Trophoblast cell (in vitro differentiated cells and primary cell): Measurements from ENCODE around the gene KCNE1.
"Not testable (repeated sequence)": the region's sequence is repeated elsewhere in the genome, so short reads cannot be mapped to it uniquely, and the experiment has no call there.

Experiments used
- DNase-seq, 2 donors: peaks; one replicate each; pipeline ENCODE4 v3.0.0-alpha.2; 2016
- H2AFZ ChIP-seq: 2 replicates; pipeline ENCODE4 v1.6.1; 2013; ENCODE audit warnings: low read length, moderate library complexity, mild to moderate bottlenecking; ENCODE audit not compliant: insufficient read depth, poor library complexity
- H2AK5ac ChIP-seq: 2 replicates; pipeline ENCODE4 v1.6.1; 2013; ENCODE audit warnings: mild to moderate bottlenecking, low read length
- H2BK120ac ChIP-seq: 2 replicates; pipeline ENCODE4 v1.6.1; 2013; ENCODE audit warnings: low read length, mild to moderate bottlenecking, moderate library complexity; ENCODE audit not compliant: insufficient read depth, poor library complexity
- H2BK12ac ChIP-seq: 2 replicates; pipeline ENCODE4 v1.6.1; 2013; ENCODE audit warnings: mild to moderate bottlenecking, low read length, moderate library complexity
- H2BK5ac ChIP-seq: 2 replicates; pipeline ENCODE4 v1.6.1; 2013; ENCODE audit warnings: low read length, low read depth, moderate library complexity, mild to moderate bottlenecking; ENCODE audit not compliant: poor library complexity
- H3K14ac ChIP-seq: 2 replicates; pipeline ENCODE4 v1.6.1; 2013; ENCODE audit warnings: mild to moderate bottlenecking, low read length
- H3K18ac ChIP-seq: 2 replicates; pipeline ENCODE4 v1.6.1; 2013; ENCODE audit warnings: mild to moderate bottlenecking, low read length
- H3K23ac ChIP-seq: 2 replicates; pipeline ENCODE4 v1.6.1; 2013; ENCODE audit warnings: low read length
- H3K27ac ChIP-seq: 2 replicates; pipeline ENCODE4 v1.5.1; 2013; ENCODE audit warnings: low read depth, mild to moderate bottlenecking, inconsistent platforms, low read length, moderate library complexity
- H3K27me3 ChIP-seq: 2 replicates; pipeline ENCODE4 v1.6.1; 2013; ENCODE audit warnings: inconsistent platforms, mild to moderate bottlenecking, low read length, moderate library complexity; ENCODE audit not compliant: insufficient read depth
- H3K36me3 ChIP-seq, 2 experiments: 1 replicate in 1 of 2; 2 replicates in 1 of 2; pipeline ENCODE4 v1.6.1; 2013; ENCODE audit warnings: low read length in 2 of 2, mild to moderate bottlenecking in 2 of 2, moderate library complexity in 1 of 2; ENCODE audit not compliant: insufficient read depth in 2 of 2, control insufficient read depth in 1 of 2
- H3K4ac ChIP-seq: 2 replicates; pipeline ENCODE4 v1.6.1; 2013; ENCODE audit warnings: low read depth, mild to moderate bottlenecking, low read length, moderate library complexity
- H3K4me1 ChIP-seq, 2 experiments: 1 replicate in 1 of 2; 2 replicates in 1 of 2; pipeline ENCODE4 v1.6.1; 2013; ENCODE audit warnings: low read length in 2 of 2, mild to moderate bottlenecking in 2 of 2, moderate library complexity in 1 of 2; ENCODE audit not compliant: insufficient read depth in 2 of 2, control insufficient read depth in 1 of 2
- H3K4me2 ChIP-seq: 2 replicates; pipeline ENCODE4 v1.6.1; 2013; ENCODE audit warnings: inconsistent platforms, mild to moderate bottlenecking, low read length, moderate library complexity
- H3K4me3 ChIP-seq: 2 replicates; pipeline ENCODE4 v1.5.1; 2013; ENCODE audit warnings: mild to moderate bottlenecking, low read depth, low read length, inconsistent platforms
- H3K79me1 ChIP-seq: one replicate; pipeline ENCODE4 v1.6.1; 2013; ENCODE audit warnings: low read length
- H3K79me2 ChIP-seq: 2 replicates; pipeline ENCODE4 v1.6.1; 2013; ENCODE audit warnings: low read length, mild to moderate bottlenecking; ENCODE audit not compliant: control insufficient read depth, insufficient read depth, poor library complexity
- H3K9ac ChIP-seq: 2 replicates; pipeline ENCODE4 v1.6.1; 2013; ENCODE audit warnings: mild to moderate bottlenecking, low read length
- H3K9me3 ChIP-seq: 2 replicates; pipeline ENCODE4 v1.6.1; 2013; ENCODE audit warnings: low read depth, mild to moderate bottlenecking, control low read depth, inconsistent platforms, low read length; ENCODE audit not compliant: insufficient read depth
- H4K12ac ChIP-seq: 2 replicates; pipeline ENCODE4 v1.6.1; 2013; ENCODE audit warnings: low read depth, mild to moderate bottlenecking, low read length, moderate library complexity
- H4K8ac ChIP-seq: 2 replicates; pipeline ENCODE4 v1.6.1; 2013; ENCODE audit warnings: low read depth, mild to moderate bottlenecking, low read length, moderate library complexity
- H4K91ac ChIP-seq: one replicate; pipeline ENCODE4 v1.6.1; 2013; ENCODE audit warnings: low read depth, mild to moderate bottlenecking, low read length, moderate library complexity
- WGBS: extraction: QIAGEN DNeasy Blood & Tissue Kit; methylation state at CpG from one replicate; pipeline ENCODE4 v1.1.7; 2013; ENCODE audit warnings: missing lambda C conversion rate; ENCODE audit not compliant: insufficient read length, insufficient coverage; ENCODE audit errors: extremely low coverage; 5-methylcytosine and 5-hydroxymethylcytosine counted together

The KCNE1 gene

GRCh38 chr21:34456180-34456579 is 55.8 kb downstream of the KCNE1 start:
- not testable (repeated sequence) for H4K91ac ChIP-seq, H2AFZ ChIP-seq, H3K4me1 ChIP-seq

GRCh38 chr21:34455628-34456027 is 56.4 kb downstream of the KCNE1 start:
- H4K91ac ChIP-seq, H2BK120ac ChIP-seq: not testable (repeated sequence)
- WGBS, result no CpG with 5 or more reads among the region's 10 CpGs

More at GRCh38 chr21:34456180-34456579, 55.8 kb downstream of the KCNE1 start:
- not testable (repeated sequence) for H3K4ac ChIP-seq, H2AK5ac ChIP-seq, H3K14ac ChIP-seq, H3K79me1 ChIP-seq, H3K23ac ChIP-seq, H3K79me2 ChIP-seq, H3K36me3 ChIP-seq, H3K4me3 ChIP-seq, DNase-seq, H2BK5ac ChIP-seq, H2BK120ac ChIP-seq, H3K18ac ChIP-seq, H4K8ac ChIP-seq, H3K27me3 ChIP-seq, H2BK12ac ChIP-seq, H3K9ac ChIP-seq, H3K4me2 ChIP-seq, H3K9me3 ChIP-seq, H3K27ac ChIP-seq, H4K12ac ChIP-seq
- no CpG with 5 or more reads among the region's 6 CpGs for WGBS

GRCh38 chr21:34447018-34447417 is 65.0 kb downstream of the KCNE1 start:
- H2AFZ ChIP-seq, H3K9ac ChIP-seq, H3K4ac ChIP-seq, H2AK5ac ChIP-seq, H3K27ac ChIP-seq, H2BK120ac ChIP-seq, DNase-seq, H4K8ac ChIP-seq, H3K9me3 ChIP-seq, H2BK12ac ChIP-seq, H3K23ac ChIP-seq, H3K36me3 ChIP-seq, H3K79me1 ChIP-seq, H3K14ac ChIP-seq, H3K4me1 ChIP-seq, H3K4me3 ChIP-seq, H2BK5ac ChIP-seq, H3K4me2 ChIP-seq, H3K79me2 ChIP-seq, H3K27me3 ChIP-seq, H4K12ac ChIP-seq, H4K91ac ChIP-seq, H3K18ac ChIP-seq: not testable (repeated sequence)
- no CpG with 5 or more reads among the region's 8 CpGs for WGBS

More at GRCh38 chr21:34455628-34456027, 56.4 kb downstream of the KCNE1 start:
- not testable (repeated sequence) for H3K4ac ChIP-seq, H3K9ac ChIP-seq, H2AK5ac ChIP-seq, H2BK5ac ChIP-seq, H3K23ac ChIP-seq, H3K36me3 ChIP-seq, H3K4me1 ChIP-seq, H3K4me3 ChIP-seq, H3K27ac ChIP-seq, H3K79me2 ChIP-seq, H3K4me2 ChIP-seq, H3K27me3 ChIP-seq, H4K8ac ChIP-seq, H4K12ac ChIP-seq, H2BK12ac ChIP-seq, H2AFZ ChIP-seq, H3K18ac ChIP-seq, H3K79me1 ChIP-seq, H3K9me3 ChIP-seq, H3K14ac ChIP-seq, DNase-seq

- H4K91ac ChIP-seq, H3K27ac ChIP-seq, H3K4me1 ChIP-seq, H3K4me3 ChIP-seq, H2BK120ac ChIP-seq, H3K9ac ChIP-seq, H3K27me3 ChIP-seq, H4K12ac ChIP-seq, H3K79me1 ChIP-seq, H3K79me2 ChIP-seq, H4K8ac ChIP-seq, H3K18ac ChIP-seq, H3K4ac ChIP-seq, H2AK5ac ChIP-seq, DNase-seq, H3K23ac ChIP-seq, H3K9me3 ChIP-seq, H2BK12ac ChIP-seq, H3K4me2 ChIP-seq, H3K36me3 ChIP-seq, H2AFZ ChIP-seq, H3K14ac ChIP-seq, H2BK5ac ChIP-seq: not testable (repeated sequence)
- WGBS, result no CpG with 5 or more reads among the region's 4 CpGs
These were observed 68.5 kb downstream of the KCNE1 start for GRCh38 chr21:34443486-34443885.
